ENCODE results near the gene PRDM16.

- TF ChIP-seq ZNF555 (tag by site-specific recombination; conservative IDR thresholded peaks at IDR 0.05) (no peak), ZNF398 (tag by site-specific recombination; IDR thresholded peaks at IDR 0.05) (no peak)
Observed at GRCh38 chr1:3244927-3245315, 175.9 kb downstream of the PRDM16 start.
